NK-92 treated with Interleukin-12 subunit alpha and Interleukin-12 subunit beta, amount 100 ng/mL, for 24 hours (cell line): Measurements from ENCODE around the gene ATAD1.
"Not testable (repeated sequence)": the region's sequence is repeated elsewhere in the genome, so short reads cannot be mapped to it uniquely, and the experiment has no call there.

Source experiments
- DNase-seq: peaks from one replicate; lab custom pipeline; 2025; lab: John Stamatoyannopoulos, UW

Gene ATAD1

GRCh38 chr10:87753995-87754866, 63.8 kb downstream of the ATAD1 start:
- no peak for DNase-seq

- DNase-seq = no peak
Observed at GRCh38 chr10:87752566-87752965, 65.5 kb downstream of the ATAD1 start.

GRCh38 chr10:87751274-87751673, 66.8 kb downstream of the ATAD1 start:
- no peak for DNase-seq

- no peak for DNase-seq
Observed at GRCh38 chr10:87750817-87751216, 67.2 kb downstream of the ATAD1 start.

GRCh38 chr10:87750001-87750671, 67.9 kb downstream of the ATAD1 start:
- DNase-seq = no peak

GRCh38 chr10:87748244-87748643, 69.8 kb downstream of the ATAD1 start:
- DNase-seq = not testable (repeated sequence)

GRCh38 chr10:87746911-87747310, 71.1 kb downstream of the ATAD1 start:
- DNase-seq = no peak

GRCh38 chr10:87744606-87745005, 73.4 kb downstream of the ATAD1 start:
- DNase-seq = no peak

GRCh38 chr10:87742992-87743610, 74.9 kb downstream of the ATAD1 start:
- not testable (repeated sequence) for DNase-seq

GRCh38 chr10:87740254-87740655, 77.8 kb downstream of the ATAD1 start:
- no peak for DNase-seq

GRCh38 chr10:87739703-87740102, 78.3 kb downstream of the ATAD1 start:
- DNase-seq = no peak

GRCh38 chr10:87738253-87738652, 79.8 kb downstream of the ATAD1 start:
- not testable (repeated sequence) for DNase-seq

- no peak for DNase-seq
Observed at GRCh38 chr10:87734987-87735827, 82.8 kb downstream of the ATAD1 start.

GRCh38 chr10:87733081-87733480, 84.9 kb downstream of the ATAD1 start:
- no peak for DNase-seq

- no peak for DNase-seq
Observed at GRCh38 chr10:87729940-87730339, 88.1 kb downstream of the ATAD1 start.

GRCh38 chr10:87724789-87725188, 93.2 kb downstream of the ATAD1 start:
- DNase-seq = no peak

- DNase-seq = no peak
Observed at GRCh38 chr10:87723500-87723899, 94.5 kb downstream of the ATAD1 start.

- DNase-seq = no peak
Observed at GRCh38 chr10:87722716-87723115, 95.3 kb downstream of the ATAD1 start.

- DNase-seq = no peak
Observed at GRCh38 chr10:87721781-87722180, 96.2 kb downstream of the ATAD1 start.

- DNase-seq = no peak
Observed at GRCh38 chr10:87720665-87721064, 97.4 kb downstream of the ATAD1 start.

GRCh38 chr10:87716348-87716670, 101.7 kb downstream of the ATAD1 start:
- DNase-seq = no peak
